ENCODE results near the gene AQP6.

Gene AQP6

DNA sequence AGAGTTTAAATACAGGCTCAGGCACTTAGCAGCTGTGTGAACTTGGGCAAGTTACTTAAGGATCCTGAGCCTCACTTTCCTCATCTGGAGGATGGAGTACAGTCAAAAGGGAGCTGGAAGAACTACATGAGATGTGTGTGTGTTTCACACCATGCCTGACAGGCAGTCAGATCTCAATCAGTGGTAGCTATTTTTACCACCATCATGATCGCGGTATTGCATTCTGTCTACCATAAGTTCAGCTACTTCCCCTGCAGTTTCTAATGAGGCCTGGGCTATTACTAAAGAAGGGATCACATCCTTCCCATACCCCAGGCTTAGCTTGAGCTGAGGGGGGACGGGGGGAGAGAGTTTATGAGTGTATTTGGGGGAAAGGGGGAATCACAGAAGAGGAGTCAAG is 7.0 kb downstream of the AQP6 start:
- TF ChIP-seq TAF1 (IDR thresholded peaks at IDR 0.05; ENCODE audit: borderline replicate concordance, insufficient read depth, low read length), result no peak
- no peak for TF ChIP-seq FOXP2 (optimal IDR thresholded peaks at IDR 0.05; ENCODE audit: borderline replicate concordance, extremely low read depth, extremely low read length, insufficient read depth)
- TF ChIP-seq, protein P1, sequence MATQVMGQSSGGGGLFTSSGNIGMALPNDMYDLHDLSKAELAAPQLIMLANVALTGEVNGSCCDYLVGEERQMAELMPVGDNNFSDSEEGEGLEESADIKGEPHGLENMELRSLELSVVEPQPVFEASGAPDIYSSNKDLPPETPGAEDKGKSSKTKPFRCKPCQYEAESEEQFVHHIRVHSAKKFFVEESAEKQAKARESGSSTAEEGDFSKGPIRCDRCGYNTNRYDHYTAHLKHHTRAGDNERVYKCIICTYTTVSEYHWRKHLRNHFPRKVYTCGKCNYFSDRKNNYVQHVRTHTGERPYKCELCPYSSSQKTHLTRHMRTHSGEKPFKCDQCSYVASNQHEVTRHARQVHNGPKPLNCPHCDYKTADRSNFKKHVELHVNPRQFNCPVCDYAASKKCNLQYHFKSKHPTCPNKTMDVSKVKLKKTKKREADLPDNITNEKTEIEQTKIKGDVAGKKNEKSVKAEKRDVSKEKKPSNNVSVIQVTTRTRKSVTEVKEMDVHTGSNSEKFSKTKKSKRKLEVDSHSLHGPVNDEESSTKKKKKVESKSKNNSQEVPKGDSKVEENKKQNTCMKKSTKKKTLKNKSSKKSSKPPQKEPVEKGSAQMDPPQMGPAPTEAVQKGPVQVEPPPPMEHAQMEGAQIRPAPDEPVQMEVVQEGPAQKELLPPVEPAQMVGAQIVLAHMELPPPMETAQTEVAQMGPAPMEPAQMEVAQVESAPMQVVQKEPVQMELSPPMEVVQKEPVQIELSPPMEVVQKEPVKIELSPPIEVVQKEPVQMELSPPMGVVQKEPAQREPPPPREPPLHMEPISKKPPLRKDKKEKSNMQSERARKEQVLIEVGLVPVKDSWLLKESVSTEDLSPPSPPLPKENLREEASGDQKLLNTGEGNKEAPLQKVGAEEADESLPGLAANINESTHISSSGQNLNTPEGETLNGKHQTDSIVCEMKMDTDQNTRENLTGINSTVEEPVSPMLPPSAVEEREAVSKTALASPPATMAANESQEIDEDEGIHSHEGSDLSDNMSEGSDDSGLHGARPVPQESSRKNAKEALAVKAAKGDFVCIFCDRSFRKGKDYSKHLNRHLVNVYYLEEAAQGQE (IDR thresholded peaks at IDR 0.05; ENCODE audit: insufficient read depth in 1 of 2, low read depth in 2 of 2, low read length in 2 of 2), result no peak
- no peak for TF ChIP-seq POLR2AphosphoS5 (IDR thresholded peaks at IDR 0.05; ENCODE audit: low read depth, low read length)
- TF ChIP-seq SIN3A (IDR thresholded peaks at IDR 0.05; ENCODE audit: borderline replicate concordance, insufficient read depth, low read length), result no peak

DNA sequence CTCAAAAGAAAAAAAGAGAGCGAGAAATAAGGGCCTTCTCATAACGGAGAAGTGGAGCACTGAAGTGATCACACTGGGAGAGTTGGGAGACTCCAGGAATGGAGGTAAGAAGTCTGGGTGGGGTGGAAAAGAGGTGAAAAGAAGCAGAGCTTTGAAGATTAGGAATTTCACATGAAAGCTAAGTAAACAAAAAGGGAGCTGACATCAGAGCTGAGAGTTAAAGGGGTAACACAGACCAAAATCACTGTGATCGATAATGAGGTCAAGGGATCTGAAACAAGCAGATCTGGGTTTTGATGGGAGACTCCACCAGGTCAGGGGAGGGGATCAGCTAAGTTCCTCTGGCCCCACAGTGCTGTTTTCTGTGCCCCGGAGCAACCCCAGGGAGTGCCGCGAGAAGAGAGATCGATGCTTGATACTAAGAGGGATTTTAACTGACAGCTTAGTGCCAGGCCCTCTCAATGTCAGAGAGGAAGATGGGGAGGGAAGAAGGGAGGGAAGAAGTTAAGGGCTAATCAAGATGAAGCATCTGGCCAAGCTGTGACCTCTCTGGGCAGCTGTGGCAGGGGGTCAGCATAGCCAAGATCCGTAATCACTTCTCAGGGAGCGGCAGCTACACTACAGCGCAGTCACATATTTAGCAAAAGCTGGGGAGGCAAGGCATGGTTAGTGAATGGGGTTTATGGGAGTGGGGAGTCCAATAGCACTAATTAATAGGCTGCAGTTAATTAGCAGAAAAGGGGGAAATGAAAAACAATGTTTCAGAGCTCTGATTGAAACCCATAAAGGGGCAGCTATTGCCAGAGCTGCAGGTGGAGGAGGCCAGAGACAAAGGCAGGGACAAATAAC is 8.0 kb downstream of the AQP6 start:
- TF ChIP-seq, protein P1 (IDR thresholded peaks at IDR 0.05; ENCODE audit: insufficient read depth in 1 of 2, low read depth in 2 of 2, low read length in 2 of 2), result no peak
- TF ChIP-seq POLR2AphosphoS5 (IDR thresholded peaks at IDR 0.05; ENCODE audit: low read depth, low read length), result no peak
- TF ChIP-seq TAF1 (IDR thresholded peaks at IDR 0.05; ENCODE audit: borderline replicate concordance, insufficient read depth, low read length), result no peak
- no peak for TF ChIP-seq SIN3A (IDR thresholded peaks at IDR 0.05; ENCODE audit: borderline replicate concordance, insufficient read depth, low read length)
- no peak for TF ChIP-seq FOXP2 (optimal IDR thresholded peaks at IDR 0.05; ENCODE audit: borderline replicate concordance, extremely low read depth, extremely low read length, insufficient read depth)

DNA sequence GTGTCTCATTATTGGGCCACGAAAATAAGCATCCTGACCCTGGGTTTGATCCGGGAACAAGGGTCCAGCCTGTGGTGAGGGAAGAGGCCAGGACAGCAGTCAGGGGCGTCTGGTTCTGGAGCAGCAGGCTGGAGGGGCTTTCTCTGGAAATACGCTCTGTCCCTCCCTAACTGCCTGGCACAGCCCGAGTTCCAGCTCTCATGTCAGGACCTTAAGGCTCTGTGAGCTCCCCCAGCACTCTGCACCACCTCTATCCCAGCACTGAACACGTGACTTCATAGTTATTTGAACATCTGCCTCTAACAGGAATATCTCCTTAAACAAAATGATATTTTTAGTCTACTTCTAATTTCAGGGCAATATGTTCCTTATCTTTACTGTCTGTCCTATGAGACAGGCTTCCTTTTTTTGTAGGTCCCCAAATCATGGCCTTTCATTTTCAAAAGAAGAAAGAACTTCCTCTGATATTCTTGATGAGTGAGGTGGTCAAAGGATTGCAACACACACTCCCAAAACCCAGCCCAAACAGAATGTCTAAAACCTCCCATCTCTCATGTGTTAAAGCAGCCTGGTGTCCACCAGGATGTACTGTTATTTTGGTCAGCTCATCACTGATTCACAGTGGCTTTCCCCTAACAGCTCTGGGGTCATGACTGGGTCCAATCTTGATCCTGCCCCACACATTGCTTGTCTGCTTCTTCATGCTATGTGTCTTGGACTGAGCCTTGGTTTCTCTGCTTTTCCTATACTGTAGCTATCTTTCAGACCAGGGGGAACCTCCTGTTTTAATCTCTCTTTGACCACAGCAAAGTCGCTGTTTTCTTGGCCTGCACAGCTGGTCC is 9.7 kb downstream of the AQP6 start:
- TF ChIP-seq TAF1 (IDR thresholded peaks at IDR 0.05; ENCODE audit: borderline replicate concordance, insufficient read depth, low read length) (no peak), POLR2AphosphoS5 (IDR thresholded peaks at IDR 0.05; ENCODE audit: low read depth, low read length) (no peak), SIN3A (IDR thresholded peaks at IDR 0.05; ENCODE audit: borderline replicate concordance, insufficient read depth, low read length) (no peak), FOXP2 (optimal IDR thresholded peaks at IDR 0.05; ENCODE audit: borderline replicate concordance, extremely low read depth, extremely low read length, insufficient read depth) (no peak)
- TF ChIP-seq, protein P1 (IDR thresholded peaks at IDR 0.05; ENCODE audit: insufficient read depth in 1 of 2, low read depth in 2 of 2, low read length in 2 of 2), result no peak

DNA sequence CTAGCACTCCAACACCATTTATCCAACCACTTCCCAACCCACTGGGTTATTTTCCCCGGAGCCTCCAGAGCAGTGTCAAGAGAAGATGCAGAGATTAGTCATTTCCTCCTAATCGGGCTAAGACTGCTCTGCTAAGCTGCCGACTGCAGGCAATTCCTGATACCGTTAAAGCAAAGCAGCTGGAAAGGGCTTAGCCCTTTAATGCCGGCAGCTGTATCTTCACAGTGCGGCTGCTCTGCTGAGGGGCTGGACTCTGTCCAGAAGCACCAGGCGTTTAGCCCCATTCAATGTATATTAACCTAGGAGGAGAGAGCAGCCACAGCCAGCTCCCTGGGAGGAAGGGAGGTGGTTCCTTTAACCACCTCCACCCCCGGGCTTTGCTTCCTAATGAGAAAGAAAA is 11.1 kb downstream of the AQP6 start:
- TF ChIP-seq FOXP2 (optimal IDR thresholded peaks at IDR 0.05; ENCODE audit: borderline replicate concordance, extremely low read depth, extremely low read length, insufficient read depth) (no peak), SIN3A (IDR thresholded peaks at IDR 0.05; ENCODE audit: borderline replicate concordance, insufficient read depth, low read length) (peak; percentile 74; the same call in 1 of the 2 replicates), POLR2AphosphoS5 (IDR thresholded peaks at IDR 0.05; ENCODE audit: low read depth, low read length) (no peak), TAF1 (IDR thresholded peaks at IDR 0.05; ENCODE audit: borderline replicate concordance, insufficient read depth, low read length) (no peak)
- TF ChIP-seq, protein P1 (IDR thresholded peaks at IDR 0.05; ENCODE audit: insufficient read depth in 1 of 2, low read depth in 2 of 2, low read length in 2 of 2), result peak in 1 of 2 experiments; percentile 17; a peak in 1 of 4 replicates
